Measurements from ENCODE around the gene IQSEC2.

GRCh38 chrX:53272808-53273337, 8.5 kb downstream of the IQSEC2 start:
- TF ChIP-seq, protein P1, sequence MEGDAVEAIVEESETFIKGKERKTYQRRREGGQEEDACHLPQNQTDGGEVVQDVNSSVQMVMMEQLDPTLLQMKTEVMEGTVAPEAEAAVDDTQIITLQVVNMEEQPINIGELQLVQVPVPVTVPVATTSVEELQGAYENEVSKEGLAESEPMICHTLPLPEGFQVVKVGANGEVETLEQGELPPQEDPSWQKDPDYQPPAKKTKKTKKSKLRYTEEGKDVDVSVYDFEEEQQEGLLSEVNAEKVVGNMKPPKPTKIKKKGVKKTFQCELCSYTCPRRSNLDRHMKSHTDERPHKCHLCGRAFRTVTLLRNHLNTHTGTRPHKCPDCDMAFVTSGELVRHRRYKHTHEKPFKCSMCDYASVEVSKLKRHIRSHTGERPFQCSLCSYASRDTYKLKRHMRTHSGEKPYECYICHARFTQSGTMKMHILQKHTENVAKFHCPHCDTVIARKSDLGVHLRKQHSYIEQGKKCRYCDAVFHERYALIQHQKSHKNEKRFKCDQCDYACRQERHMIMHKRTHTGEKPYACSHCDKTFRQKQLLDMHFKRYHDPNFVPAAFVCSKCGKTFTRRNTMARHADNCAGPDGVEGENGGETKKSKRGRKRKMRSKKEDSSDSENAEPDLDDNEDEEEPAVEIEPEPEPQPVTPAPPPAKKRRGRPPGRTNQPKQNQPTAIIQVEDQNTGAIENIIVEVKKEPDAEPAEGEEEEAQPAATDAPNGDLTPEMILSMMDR (tag by site-specific recombination; IDR thresholded peaks at IDR 0.05) = no peak
- TF ChIP-seq ZNF146 (tag by site-specific recombination; IDR thresholded peaks at IDR 0.05) = no peak
